GM10266 (cell line): ENCODE measurements around the gene CMIP.

ENCODE experiments used
- DNase-seq: peaks from one replicate; pipeline ENCODE4 v3.0.0; 2012; ENCODE audit errors: extremely low spot score
- CTCF ChIP-seq: IDR thresholded peaks from 2 replicates; pipeline ENCODE4 v1.5.1; 2012; ENCODE audit warnings: mild to moderate bottlenecking, low read depth; ENCODE audit not compliant: control insufficient read depth, insufficient read depth; ENCODE audit errors: missing control alignments

Gene CMIP

GRCh38 chr16:81566086-81567007 lies 121.7 kb downstream of the CMIP start:
- TF ChIP-seq CTCF = no peak
- no peak for DNase-seq

- TF ChIP-seq CTCF = no peak
- no peak for DNase-seq
Measured at GRCh38 chr16:81567087-81567486, 122.5 kb downstream of the CMIP start.

GRCh38 chr16:81567987-81568748 lies 123.6 kb downstream of the CMIP start:
- DNase-seq = no peak
- no peak for TF ChIP-seq CTCF

GRCh38 chr16:81568749-81569087 lies 124.1 kb downstream of the CMIP start:
- no peak for TF ChIP-seq CTCF
- DNase-seq = no peak

GRCh38 chr16:81569361-81570034 lies 124.9 kb downstream of the CMIP start:
- TF ChIP-seq CTCF = no peak
- no peak for DNase-seq

GRCh38 chr16:81570151-81570846 lies 125.7 kb downstream of the CMIP start:
- no peak for DNase-seq
- TF ChIP-seq CTCF = no peak
